Mesothelial cell of epicardium (in vitro differentiated cells): ENCODE measurements around the gene MTM1. TPM values are rescaled to one million over a fixed set of nuclear protein-coding genes. Genes with fewer than 3 reads are reported as not detected.

Experiments used
- DNase-seq, 2 experiments: peaks; one replicate each; pipeline ENCODE4 v3.0.0; 2021; ENCODE audit warnings: low spot score in 2 of 2; ENCODE audit not compliant: unreplicated experiment in 2 of 2
- H3K27ac Mint-ChIP-seq: 2 replicates; pipeline ENCODE4 v1.8.0; 2021; ENCODE audit warnings: mixed read lengths
- H3K27me3 Mint-ChIP-seq: 2 replicates; pipeline ENCODE4 v1.8.0; 2021; ENCODE audit warnings: low read depth, mixed read lengths
- H3K36me3 Mint-ChIP-seq: 2 replicates; pipeline ENCODE4 v1.8.0; 2021; ENCODE audit warnings: mixed read lengths
- H3K4me1 Mint-ChIP-seq: 2 replicates; pipeline ENCODE4 v1.8.0; 2021; ENCODE audit warnings: mixed read lengths
- H3K4me3 Mint-ChIP-seq: 2 replicates; pipeline ENCODE4 v1.8.0; 2021; ENCODE audit warnings: mild to moderate bottlenecking, moderate library complexity, mixed read lengths
- H3K9me3 Mint-ChIP-seq: 2 replicates; pipeline ENCODE4 v1.8.0; 2021; ENCODE audit warnings: mixed read lengths
- CTCF ChIP-seq: fragments of 200-600 bp; sonication (generic); IDR thresholded peaks from one replicate; pipeline ENCODE4 v1.5.0; 2021; ENCODE audit warnings: antibody characterized with exemption; ENCODE audit not compliant: unreplicated experiment
- total RNA-seq: library from RNA; stranded (reverse); gene quantifications from 3 replicates; pipeline ENCODE4 v1.2.1, GENCODE V29; 2021

The MTM1 gene
- 8.9 to 10.9 TPM (median 9.2 TPM) in 3 replicates for total RNA-seq

- Mint-ChIP-seq H3K4me1 (peaks cover 40% of the 10 kb centered on the region), H3K9me3 (peaks cover 15% of the 10 kb centered on the region), H3K4me3 (peak within 1 kb of the TSS; percentile 73), H3K27me3 (no peaks in the 10 kb centered on the region), H3K36me3 (no peaks in the 10 kb centered on the region), H3K27ac (peak within 1 kb of the TSS; percentile 84)
- TF ChIP-seq CTCF, result no peak
- DNase-seq, result peak; percentile 80 to 86
Observed at GRCh38 chrX:150568320-150569154, at the start of gene MTM1. TSS of gene MTM1 (plus strand) at chrX:150568621. CDS start at chrX:150592615, 23,994 bp downstream.

- H3K27me3 Mint-ChIP-seq, result peaks cover 1% of the 10 kb centered on the region
- H3K36me3 Mint-ChIP-seq, result no peaks in the 10 kb centered on the region
- peaks cover 17% of the 10 kb centered on the region for H3K9me3 Mint-ChIP-seq
Observed at GRCh38 chrX:150522494-150522893, 45.9 kb upstream of the MTM1 start.

GRCh38 chrX:150525061-150525919, 43.1 kb upstream of the MTM1 start:
- no peak for TF ChIP-seq CTCF
- Mint-ChIP-seq H3K4me1 (peaks cover 3% of the 10 kb centered on the region), H3K4me3 (no peak overlapping the region), H3K27me3 (peaks cover 1% of the 10 kb centered on the region), H3K27ac (no peak overlapping the region), H3K36me3 (no peaks in the 10 kb centered on the region), H3K9me3 (peaks cover 23% of the 10 kb centered on the region)
- no peak for DNase-seq

More at GRCh38 chrX:150522494-150522893, 45.9 kb upstream of the MTM1 start:
- H3K4me1 Mint-ChIP-seq, result peaks cover 3% of the 10 kb centered on the region
- DNase-seq, result no peak
- H3K4me3 Mint-ChIP-seq, result no peak overlapping the region
- no peak for TF ChIP-seq CTCF
- no peak overlapping the region for H3K27ac Mint-ChIP-seq

GRCh38 chrX:150526692-150527091, 41.7 kb upstream of the MTM1 start:
- H3K36me3 Mint-ChIP-seq, result no peaks in the 10 kb centered on the region
- no peak overlapping the region for H3K27ac Mint-ChIP-seq
- no peak overlapping the region for H3K4me3 Mint-ChIP-seq
- peaks cover 1% of the 10 kb centered on the region for H3K27me3 Mint-ChIP-seq
- H3K9me3 Mint-ChIP-seq, result peaks cover 18% of the 10 kb centered on the region
- peaks cover 3% of the 10 kb centered on the region for H3K4me1 Mint-ChIP-seq
- no peak for DNase-seq
- TF ChIP-seq CTCF, result no peak

- DNase-seq, result no peak
- Mint-ChIP-seq H3K27me3 (peaks cover 1% of the 10 kb centered on the region), H3K4me3 (no peak overlapping the region), H3K36me3 (no peaks in the 10 kb centered on the region), H3K9me3 (peaks cover 17% of the 10 kb centered on the region), H3K4me1 (peaks cover 3% of the 10 kb centered on the region), H3K27ac (no peak overlapping the region)
- TF ChIP-seq CTCF, result no peak
Observed at GRCh38 chrX:150527108-150527507, 41.3 kb upstream of the MTM1 start.
